ENCODE data around the gene STXBP3.
"Not testable (repeated sequence)": the region's sequence is repeated elsewhere in the genome, so short reads cannot be mapped to it uniquely, and the experiment has no call there.

Gene STXBP3, protein sequence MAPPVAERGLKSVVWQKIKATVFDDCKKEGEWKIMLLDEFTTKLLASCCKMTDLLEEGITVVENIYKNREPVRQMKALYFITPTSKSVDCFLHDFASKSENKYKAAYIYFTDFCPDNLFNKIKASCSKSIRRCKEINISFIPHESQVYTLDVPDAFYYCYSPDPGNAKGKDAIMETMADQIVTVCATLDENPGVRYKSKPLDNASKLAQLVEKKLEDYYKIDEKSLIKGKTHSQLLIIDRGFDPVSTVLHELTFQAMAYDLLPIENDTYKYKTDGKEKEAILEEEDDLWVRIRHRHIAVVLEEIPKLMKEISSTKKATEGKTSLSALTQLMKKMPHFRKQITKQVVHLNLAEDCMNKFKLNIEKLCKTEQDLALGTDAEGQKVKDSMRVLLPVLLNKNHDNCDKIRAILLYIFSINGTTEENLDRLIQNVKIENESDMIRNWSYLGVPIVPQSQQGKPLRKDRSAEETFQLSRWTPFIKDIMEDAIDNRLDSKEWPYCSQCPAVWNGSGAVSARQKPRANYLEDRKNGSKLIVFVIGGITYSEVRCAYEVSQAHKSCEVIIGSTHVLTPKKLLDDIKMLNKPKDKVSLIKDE

DNA sequence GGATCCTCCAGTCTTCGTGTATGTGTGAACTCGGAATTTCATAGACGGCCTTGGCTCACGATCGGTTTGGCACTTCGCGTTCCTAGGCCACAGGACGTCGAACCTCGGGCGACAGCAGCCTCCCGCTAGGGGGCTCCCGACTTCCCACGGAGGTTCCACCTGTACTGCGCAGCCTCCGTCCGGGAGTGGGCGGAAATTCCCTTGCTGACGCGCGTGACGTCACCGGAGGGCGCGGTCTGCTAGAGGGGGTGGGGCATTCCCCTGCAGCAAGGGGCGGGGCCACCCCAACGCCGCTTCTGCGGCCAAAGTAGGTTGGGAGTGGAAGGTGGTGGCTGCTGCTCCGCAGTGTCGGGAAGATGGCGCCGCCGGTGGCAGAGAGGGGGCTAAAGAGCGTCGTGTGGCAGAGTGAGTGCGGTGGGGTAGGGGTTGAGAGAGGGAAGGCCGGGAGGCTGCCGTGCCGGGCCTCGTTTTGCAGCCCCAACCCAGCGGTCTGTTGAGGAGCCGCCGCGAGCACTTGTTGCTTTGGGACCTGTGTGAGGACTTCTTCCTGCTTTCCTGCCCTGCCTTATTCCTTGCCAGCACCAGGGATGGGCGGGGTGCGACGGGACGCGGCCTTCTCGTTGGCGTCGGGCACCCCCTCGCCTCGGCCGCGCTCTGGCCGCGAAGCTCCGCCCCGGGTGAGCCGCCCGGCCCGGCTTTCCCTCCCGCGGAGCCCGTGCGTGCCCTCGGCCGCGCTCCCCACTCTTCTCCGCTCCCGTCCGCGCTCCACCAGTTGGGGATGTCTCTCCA is at the start of gene STXBP3:
STXBP3 (plus strand) TSS at position 293 of the 789 bp plus-strand sequence; CDS start at position 357, 64 bp downstream.
- DNase-seq (ENCODE audit: low spot score in 2 of 2): peak; percentile 100
- ATAC-seq (ENCODE audit: low read depth): peak; percentile 93
- Mint-ChIP-seq H3K27me3 (no peaks in the 10 kb centered on the region), H3K36me3 (peaks cover 4% of the 10 kb centered on the region), H3K4me1 (peaks cover 22% of the 10 kb centered on the region), H3K27ac (peak within 1 kb of the TSS; percentile 97), H3K9me3 (no peaks in the 10 kb centered on the region), H3K4me3 (peak within 1 kb of the TSS; percentile 100)

DNA sequence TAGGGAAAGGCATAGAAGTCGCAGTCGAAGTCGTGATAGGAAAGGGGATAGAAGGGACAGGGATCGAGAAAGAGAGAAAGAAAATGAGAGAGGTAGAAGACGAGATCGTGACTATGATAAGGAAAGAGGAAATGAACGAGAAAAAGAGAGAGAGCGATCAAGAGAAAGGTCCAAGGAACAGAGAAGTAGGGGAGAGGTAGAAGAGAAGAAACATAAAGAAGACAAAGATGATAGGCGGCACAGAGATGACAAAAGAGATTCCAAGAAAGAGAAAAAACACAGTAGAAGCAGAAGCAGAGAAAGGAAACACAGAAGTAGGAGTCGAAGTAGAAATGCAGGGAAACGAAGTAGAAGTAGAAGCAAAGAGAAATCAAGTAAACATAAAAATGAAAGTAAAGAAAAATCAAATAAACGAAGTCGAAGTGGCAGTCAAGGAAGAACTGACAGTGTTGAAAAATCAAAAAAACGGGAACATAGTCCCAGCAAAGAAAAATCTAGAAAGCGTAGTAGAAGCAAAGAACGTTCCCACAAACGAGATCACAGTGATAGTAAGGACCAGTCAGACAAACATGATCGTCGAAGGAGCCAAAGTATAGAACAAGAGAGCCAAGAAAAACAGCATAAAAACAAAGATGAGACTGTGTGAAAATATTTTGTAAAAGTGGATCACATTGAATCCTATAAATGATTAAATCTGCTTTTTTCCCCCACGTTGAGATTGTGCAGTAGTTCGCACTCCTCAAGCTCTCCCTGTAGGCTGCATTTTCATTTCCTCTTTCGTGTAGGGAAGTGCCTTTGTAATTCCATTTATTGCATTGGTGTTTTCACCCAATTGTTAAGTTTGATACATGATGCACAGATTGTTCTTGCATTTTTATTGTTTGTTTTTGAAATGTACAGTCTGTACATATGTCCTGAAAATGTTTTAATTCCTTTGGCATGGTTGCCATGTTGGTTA is 46.8 kb upstream of the STXBP3 start:
- H3K4me3 Mint-ChIP-seq: no peak overlapping the region
- no peaks in the 10 kb centered on the region for H3K27me3 Mint-ChIP-seq
- DNase-seq (ENCODE audit: low spot score in 2 of 2): no peak
- peaks cover 15% of the 10 kb centered on the region for H3K4me1 Mint-ChIP-seq
- no peak for ATAC-seq (ENCODE audit: low read depth)
- peaks cover 25% of the 10 kb centered on the region for H3K36me3 Mint-ChIP-seq
- H3K27ac Mint-ChIP-seq: peak overlapping the region; percentile 23
- H3K9me3 Mint-ChIP-seq: no peaks in the 10 kb centered on the region

DNA sequence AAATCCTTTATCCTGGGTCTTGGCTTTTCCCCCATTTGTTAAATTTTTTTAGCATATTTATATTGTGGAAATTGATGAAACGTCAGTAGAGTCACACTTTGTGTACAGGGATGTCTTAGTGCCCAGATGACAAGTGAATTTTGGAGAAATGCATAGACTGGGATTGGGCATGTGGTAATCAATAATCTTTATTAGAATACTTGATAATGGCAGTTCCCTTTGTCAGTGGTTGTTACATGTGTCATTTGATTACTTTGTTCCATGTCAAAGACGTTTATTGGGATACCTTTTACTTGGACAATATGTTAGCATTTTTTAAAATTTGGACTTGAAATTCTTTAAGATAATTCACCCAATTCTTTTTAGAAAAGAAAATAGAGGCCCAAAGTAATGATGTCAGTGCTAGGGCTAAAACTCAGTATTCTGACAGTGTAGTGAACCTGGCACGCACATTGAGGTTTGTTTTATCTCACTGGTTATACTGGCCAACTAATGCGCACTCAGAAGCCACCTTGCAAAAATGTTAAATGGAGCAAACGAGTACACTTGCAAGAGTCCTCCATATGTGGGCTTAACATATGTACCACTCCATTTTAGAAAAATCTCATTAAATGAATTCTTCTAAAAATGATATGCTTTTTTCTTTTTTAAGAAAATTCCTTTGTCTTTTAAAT is 45.2 kb upstream of the STXBP3 start:
- ATAC-seq (ENCODE audit: low read depth): no peak
- H3K27ac Mint-ChIP-seq: no peak overlapping the region

DNA sequence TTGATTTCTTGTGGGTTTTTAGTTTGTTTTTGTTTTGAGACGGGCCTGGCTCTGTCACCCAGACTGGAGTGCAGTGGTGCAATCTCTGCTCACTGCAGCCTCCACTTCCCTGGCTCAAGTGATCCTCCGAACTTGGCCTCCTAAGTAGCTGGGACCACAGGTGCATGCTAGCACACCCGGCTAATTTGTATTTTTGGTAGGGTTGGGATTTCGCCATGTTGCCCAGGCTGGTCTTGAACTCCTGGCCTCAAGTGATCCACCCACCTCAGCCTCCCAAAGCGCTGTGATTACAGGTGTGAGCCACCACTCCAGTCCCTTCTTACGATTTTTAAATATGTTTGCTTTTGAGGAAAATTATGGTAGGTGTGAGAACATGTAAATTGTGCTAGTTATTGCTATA is 44.4 kb upstream of the STXBP3 start:
- not testable (repeated sequence) for H3K27me3 Mint-ChIP-seq; H3K9me3 Mint-ChIP-seq; DNase-seq (ENCODE audit: low spot score in 2 of 2); H3K27ac Mint-ChIP-seq; H3K4me3 Mint-ChIP-seq; ATAC-seq (ENCODE audit: low read depth)
- Mint-ChIP-seq H3K36me3 (peaks cover 23% of the 10 kb centered on the region), H3K4me1 (peaks cover 12% of the 10 kb centered on the region)

More for the DNA sequence above, 45.2 kb upstream of the STXBP3 start:
- H3K9me3 Mint-ChIP-seq: no peaks in the 10 kb centered on the region
- peaks cover 12% of the 10 kb centered on the region for H3K4me1 Mint-ChIP-seq
- no peak for DNase-seq (ENCODE audit: low spot score in 2 of 2)
- H3K27me3 Mint-ChIP-seq: no peaks in the 10 kb centered on the region
- no peak overlapping the region for H3K4me3 Mint-ChIP-seq
- peaks cover 23% of the 10 kb centered on the region for H3K36me3 Mint-ChIP-seq

DNA sequence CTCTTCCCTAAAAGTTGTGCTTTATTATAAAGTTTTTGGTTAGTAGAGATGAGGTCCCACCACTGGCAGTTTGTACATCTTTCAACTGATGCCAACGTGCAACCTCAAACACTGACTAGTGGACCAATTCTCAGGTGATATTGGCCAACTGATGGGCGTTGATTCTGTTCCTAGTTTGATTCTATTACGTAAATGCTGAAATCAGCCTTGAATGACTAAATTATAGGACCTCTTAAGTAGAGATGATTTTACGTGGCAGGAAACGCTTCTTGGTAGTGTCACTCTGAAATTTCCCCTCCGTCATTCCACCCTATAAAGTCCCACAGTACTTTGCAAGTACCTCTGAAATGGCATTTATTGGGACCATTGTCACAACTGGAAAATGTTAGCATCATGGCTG is 42.5 kb upstream of the STXBP3 start:
- H3K27me3 Mint-ChIP-seq: peaks cover 6% of the 10 kb centered on the region
- H3K4me1 Mint-ChIP-seq: peaks cover 12% of the 10 kb centered on the region
- H3K9me3 Mint-ChIP-seq: no peaks in the 10 kb centered on the region
- peak; percentile 53 for ATAC-seq (ENCODE audit: low read depth)
- no peak for DNase-seq (ENCODE audit: low spot score in 2 of 2)
- H3K27ac Mint-ChIP-seq: no peak overlapping the region
- H3K36me3 Mint-ChIP-seq: peaks cover 16% of the 10 kb centered on the region
- H3K4me3 Mint-ChIP-seq: no peak overlapping the region

DNA sequence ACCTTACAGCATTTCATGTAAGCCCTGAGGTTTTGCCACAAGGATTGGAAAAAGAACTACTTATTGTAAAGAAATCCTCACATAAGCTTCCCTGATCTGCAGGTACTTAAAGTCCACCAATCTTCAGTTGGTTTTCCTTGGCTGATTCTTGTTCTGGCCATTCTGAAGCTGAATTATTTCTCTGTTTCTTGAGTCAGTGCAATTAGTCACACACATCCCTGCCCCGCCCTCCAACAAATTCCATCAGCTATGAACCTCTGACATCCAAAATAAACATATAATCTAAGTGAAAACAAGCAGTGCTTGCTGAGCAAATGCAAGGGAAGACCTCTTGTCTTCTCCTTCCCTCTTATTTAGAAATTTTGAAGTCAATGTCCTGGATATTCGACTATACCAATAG is 42.0 kb upstream of the STXBP3 start:
- Mint-ChIP-seq H3K27ac (no peak overlapping the region), H3K4me1 (peaks cover 7% of the 10 kb centered on the region), H3K27me3 (peaks cover 8% of the 10 kb centered on the region), H3K36me3 (peaks cover 10% of the 10 kb centered on the region), H3K4me3 (no peak overlapping the region), H3K9me3 (no peaks in the 10 kb centered on the region)
- ATAC-seq (ENCODE audit: low read depth) (no peak), DNase-seq (ENCODE audit: low spot score in 2 of 2) (no peak)

DNA sequence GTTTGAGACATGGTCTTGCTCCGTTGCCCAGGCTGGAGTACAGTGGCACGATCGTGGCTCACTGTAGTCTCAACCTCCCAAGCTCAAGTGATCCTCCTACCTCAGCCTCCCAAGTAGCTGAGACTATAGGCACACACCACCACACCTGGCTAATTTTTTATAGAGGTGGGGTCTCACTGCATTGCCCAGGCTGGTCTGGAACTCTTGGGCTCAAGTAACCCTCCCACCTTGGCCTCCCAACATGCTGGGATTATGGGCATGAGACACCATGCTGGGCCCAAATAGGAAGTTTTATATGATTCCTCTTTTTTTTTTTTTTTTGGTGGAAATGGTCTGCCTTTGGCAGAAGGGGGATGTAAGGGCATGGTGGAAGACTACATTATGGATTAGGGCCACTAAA is 39.8 kb upstream of the STXBP3 start:
- H3K27ac Mint-ChIP-seq: no peak overlapping the region
- DNase-seq (ENCODE audit: low spot score in 2 of 2): no peak
- no peak overlapping the region for H3K4me3 Mint-ChIP-seq
- H3K4me1 Mint-ChIP-seq: no peaks in the 10 kb centered on the region
- H3K9me3 Mint-ChIP-seq: no peaks in the 10 kb centered on the region
- H3K27me3 Mint-ChIP-seq: peaks cover 13% of the 10 kb centered on the region
- no peak for ATAC-seq (ENCODE audit: low read depth)
- peaks cover 2% of the 10 kb centered on the region for H3K36me3 Mint-ChIP-seq

DNA sequence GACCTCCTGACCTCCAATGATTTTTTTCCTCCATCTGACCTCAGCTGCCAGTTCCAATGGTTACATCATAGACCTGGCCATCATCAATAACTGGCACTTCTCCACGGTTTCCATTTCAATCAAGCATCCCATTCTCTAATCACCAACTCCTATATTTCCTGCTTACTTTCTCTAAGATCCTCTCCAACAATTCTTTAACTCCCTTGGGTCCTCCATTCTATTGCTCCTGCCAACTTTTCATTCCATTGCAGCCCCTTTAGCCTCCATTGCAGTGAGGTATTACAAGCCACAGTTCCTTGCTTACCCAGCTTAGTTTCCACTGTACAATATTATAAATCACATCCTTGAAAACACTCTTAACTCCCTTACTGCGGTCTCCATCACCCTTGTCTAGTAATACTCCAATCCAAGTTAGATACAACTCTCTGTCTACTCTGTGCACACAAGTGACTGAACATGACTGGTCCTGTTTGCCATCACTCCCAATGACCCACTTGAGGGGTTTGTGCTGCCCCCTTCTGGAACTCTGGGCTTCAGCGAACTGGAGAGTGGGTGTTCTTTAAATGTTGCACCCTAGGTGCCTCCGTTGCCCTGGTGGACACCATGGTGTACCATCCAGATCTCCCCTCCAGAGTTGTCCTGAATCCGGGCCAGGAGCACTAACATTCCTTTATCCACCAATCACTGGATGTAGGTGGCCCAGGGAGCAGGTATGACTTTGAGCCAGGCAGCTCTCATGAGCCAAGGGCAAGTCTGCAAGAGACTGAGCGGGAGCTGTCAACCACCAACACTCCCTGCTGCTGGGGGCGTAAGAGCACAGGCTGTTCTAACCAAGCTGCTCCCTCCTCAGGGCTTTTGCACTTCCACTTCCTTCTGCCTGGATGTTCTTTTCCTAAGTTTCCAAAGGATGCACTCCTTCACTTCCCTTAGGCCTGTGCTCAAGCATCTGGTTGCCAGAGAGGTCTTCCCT is 37.5 kb upstream of the STXBP3 start:
- peaks cover 13% of the 10 kb centered on the region for H3K27me3 Mint-ChIP-seq
- H3K9me3 Mint-ChIP-seq: no peaks in the 10 kb centered on the region
- ATAC-seq (ENCODE audit: low read depth): peak; percentile 41
- peaks cover 1% of the 10 kb centered on the region for H3K36me3 Mint-ChIP-seq
- no peak for DNase-seq (ENCODE audit: low spot score in 2 of 2)
- H3K4me1 Mint-ChIP-seq: no peaks in the 10 kb centered on the region
- no peak overlapping the region for H3K4me3 Mint-ChIP-seq
- H3K27ac Mint-ChIP-seq: no peak overlapping the region

DNA sequence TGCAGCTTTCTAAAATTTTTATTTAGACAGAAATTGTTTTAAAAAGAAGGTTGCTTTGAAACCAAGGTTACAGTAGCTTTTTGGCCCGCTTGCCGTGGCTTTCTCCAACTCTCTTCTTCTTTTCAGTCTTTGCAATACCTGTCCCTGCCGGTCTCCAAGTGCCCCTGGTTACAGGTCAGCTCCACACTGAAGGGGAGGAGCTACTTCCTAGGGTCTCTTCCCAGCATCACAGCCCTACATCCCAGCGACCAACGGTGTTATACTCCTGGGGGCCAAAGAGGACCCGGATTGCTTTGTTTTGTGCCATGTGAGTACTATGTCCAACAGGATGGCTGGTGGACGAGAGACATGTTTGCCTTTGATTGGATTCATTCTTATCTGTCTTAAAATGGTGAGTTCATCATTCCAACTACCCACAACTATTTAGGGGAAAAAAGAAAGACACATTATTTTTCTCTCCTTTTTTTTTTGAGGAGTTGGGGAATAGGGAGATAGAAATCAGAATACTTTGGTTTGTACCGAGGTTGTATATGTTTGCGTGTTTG is 33.8 kb upstream of the STXBP3 start, which contains the start of gene FNDC7:
FNDC7 (plus strand) TSS at position 303 of the 545 bp plus-strand sequence; CDS start at position 329, 26 bp downstream.
- DNase-seq (ENCODE audit: low spot score in 2 of 2) (no peak), ATAC-seq (ENCODE audit: low read depth) (no peak)
- H3K4me1 Mint-ChIP-seq: no peaks in the 10 kb centered on the region
- peaks cover 26% of the 10 kb centered on the region for H3K27me3 Mint-ChIP-seq
- H3K4me3 Mint-ChIP-seq: no peak within 1 kb of the TSS
- H3K36me3 Mint-ChIP-seq: peaks cover 1% of the 10 kb centered on the region
- H3K27ac Mint-ChIP-seq: no peak within 1 kb of the TSS
- H3K9me3 Mint-ChIP-seq: no peaks in the 10 kb centered on the region

DNA sequence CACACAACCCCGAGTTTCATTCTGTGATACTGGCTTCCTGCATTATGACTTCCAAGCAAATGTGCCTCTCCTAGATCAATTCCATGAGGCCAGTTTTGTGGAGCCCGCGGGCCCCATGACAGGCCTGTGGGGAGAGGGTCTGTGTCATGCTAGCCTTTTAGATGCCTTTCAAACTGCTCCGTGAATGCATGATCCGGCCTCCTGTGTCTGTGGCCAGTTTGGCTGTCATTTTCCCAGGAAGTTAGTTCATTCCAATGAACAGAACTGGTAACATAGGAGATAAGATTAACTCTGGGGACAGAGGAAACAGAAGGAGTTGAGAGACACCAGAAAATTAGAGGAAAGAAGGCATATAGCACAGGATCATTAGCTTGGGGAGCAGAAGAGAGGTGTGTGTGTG is 30.5 kb upstream of the STXBP3 start:
- Mint-ChIP-seq H3K36me3 (peaks cover 1% of the 10 kb centered on the region), H3K4me3 (no peak overlapping the region), H3K9me3 (no peaks in the 10 kb centered on the region), H3K27me3 (peaks cover 17% of the 10 kb centered on the region), H3K4me1 (no peaks in the 10 kb centered on the region), H3K27ac (no peak overlapping the region)
- ATAC-seq (ENCODE audit: low read depth): no peak
- no peak for DNase-seq (ENCODE audit: low spot score in 2 of 2)

DNA sequence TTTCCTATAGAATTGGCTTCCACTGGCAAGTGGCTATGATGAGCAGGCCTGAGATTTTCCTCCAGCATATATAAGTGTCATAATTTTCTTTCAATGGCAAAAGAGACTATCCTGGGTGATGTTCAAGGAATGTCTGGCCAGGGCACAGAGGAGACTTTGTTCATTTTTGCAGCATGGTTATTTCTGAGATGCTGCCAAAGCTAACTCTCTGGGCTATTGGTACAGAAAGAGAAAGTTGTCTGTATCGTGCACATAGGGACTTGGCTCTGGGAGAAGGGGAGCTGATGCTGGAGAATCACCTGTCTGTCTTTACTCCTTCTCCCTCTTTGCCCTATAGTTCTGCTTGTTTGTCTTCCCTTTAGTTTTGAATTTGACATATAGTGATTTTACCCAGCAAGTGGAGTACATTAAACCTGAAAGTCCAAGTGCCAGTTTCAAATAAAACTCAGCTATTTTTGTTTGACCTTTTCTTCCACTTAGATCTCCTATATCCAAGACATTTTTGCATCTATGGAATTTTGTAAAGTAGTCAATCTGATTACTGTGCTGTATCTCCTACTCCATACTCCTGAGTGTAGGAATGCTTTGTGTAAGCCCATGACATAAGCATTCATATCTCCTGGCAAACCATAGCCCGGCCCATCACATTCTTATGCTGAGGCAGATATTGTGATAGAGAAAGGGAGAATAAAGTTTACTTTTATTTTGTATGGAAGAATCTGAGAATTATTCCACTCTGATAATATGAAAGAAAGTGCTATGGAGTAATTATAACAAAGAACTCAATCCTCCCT is 29.8 kb upstream of the STXBP3 start:
- no peak overlapping the region for H3K27ac Mint-ChIP-seq
- ATAC-seq (ENCODE audit: low read depth): no peak
- no peak for DNase-seq (ENCODE audit: low spot score in 2 of 2)
- H3K4me1 Mint-ChIP-seq: no peaks in the 10 kb centered on the region
- peaks cover 1% of the 10 kb centered on the region for H3K36me3 Mint-ChIP-seq
- peaks cover 15% of the 10 kb centered on the region for H3K27me3 Mint-ChIP-seq
- no peak overlapping the region for H3K4me3 Mint-ChIP-seq
- H3K9me3 Mint-ChIP-seq: no peaks in the 10 kb centered on the region
